A673 (cell line): ENCODE measurements around the gene SIK3.

Experiments
- EZH2 ChIP-seq: fragments of 200-600 bp; sonication (generic); IDR thresholded peaks from 2 replicates; pipeline ENCODE4 v1.6.1; 2017; ENCODE audit warnings: borderline replicate concordance, low read depth, mild to moderate bottlenecking, mixed read lengths, antibody characterized with exemption, low read length; ENCODE audit not compliant: poor library complexity, severe bottlenecking
- TF ChIP-seq, protein P1 (sequence below): fragments of 300-800, 200-600 bp; sonication (generic); conservative IDR thresholded peaks from 2 replicates; pipeline ENCODE4 v1.5.1; 2017; ENCODE audit warnings: low read depth, mild to moderate bottlenecking, antibody characterized with exemption, low read length, moderate library complexity, mixed read lengths

DNA sequence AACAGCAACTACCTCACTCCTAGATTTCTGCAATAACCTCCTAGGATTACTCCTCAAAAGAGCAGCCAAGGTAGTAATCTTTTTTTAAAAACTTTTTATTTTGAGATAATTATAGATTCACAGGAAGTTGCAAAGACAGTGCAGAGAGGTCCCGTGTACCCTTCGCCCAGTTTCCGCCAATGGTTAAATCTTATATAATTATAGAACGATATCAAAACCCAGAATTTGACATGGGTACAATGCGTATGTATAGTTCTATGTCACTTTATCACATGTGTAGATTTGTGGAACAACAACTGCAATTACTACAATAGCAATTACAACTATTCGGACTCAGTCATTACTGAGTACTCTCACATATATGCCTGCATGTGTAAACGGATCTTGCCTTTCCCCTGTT, 166.0 kb downstream of the SIK3 start:
- no peak for TF ChIP-seq EZH2
- TF ChIP-seq, protein P1, sequence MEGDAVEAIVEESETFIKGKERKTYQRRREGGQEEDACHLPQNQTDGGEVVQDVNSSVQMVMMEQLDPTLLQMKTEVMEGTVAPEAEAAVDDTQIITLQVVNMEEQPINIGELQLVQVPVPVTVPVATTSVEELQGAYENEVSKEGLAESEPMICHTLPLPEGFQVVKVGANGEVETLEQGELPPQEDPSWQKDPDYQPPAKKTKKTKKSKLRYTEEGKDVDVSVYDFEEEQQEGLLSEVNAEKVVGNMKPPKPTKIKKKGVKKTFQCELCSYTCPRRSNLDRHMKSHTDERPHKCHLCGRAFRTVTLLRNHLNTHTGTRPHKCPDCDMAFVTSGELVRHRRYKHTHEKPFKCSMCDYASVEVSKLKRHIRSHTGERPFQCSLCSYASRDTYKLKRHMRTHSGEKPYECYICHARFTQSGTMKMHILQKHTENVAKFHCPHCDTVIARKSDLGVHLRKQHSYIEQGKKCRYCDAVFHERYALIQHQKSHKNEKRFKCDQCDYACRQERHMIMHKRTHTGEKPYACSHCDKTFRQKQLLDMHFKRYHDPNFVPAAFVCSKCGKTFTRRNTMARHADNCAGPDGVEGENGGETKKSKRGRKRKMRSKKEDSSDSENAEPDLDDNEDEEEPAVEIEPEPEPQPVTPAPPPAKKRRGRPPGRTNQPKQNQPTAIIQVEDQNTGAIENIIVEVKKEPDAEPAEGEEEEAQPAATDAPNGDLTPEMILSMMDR: no peak
